Activated CD4-positive, alpha-beta T cell treated with anti-CD3 and anti-CD28 coated beads, Interleukin-2, amount 10 ng/mL, durations not matched to agents 24 days and 14 days (primary cell): Measurements from ENCODE around the gene TFDP1. TPM values are rescaled to one million over a fixed set of nuclear protein-coding genes. Genes with fewer than 3 reads are reported as not detected.
"Not testable (repeated sequence)": the region's sequence is repeated elsewhere in the genome, so short reads cannot be mapped to it uniquely, and the experiment has no call there.

Experiments
- DNase-seq: peaks from one replicate; pipeline ENCODE4 v3.0.0; 2022
- H3K27ac Mint-ChIP-seq: one replicate; pipeline ENCODE4 v1.8.0; 2022; ENCODE audit warnings: mild to moderate bottlenecking, mixed read lengths
- H3K27me3 Mint-ChIP-seq: one replicate; pipeline ENCODE4 v1.8.0; 2022; ENCODE audit warnings: mixed read lengths
- H3K36me3 Mint-ChIP-seq: one replicate; pipeline ENCODE4 v1.8.0; 2022; ENCODE audit warnings: low read depth, mild to moderate bottlenecking, mixed read lengths
- H3K4me1 Mint-ChIP-seq: one replicate; pipeline ENCODE4 v1.8.0; 2021; ENCODE audit warnings: mixed read lengths
- H3K4me3 Mint-ChIP-seq: one replicate; pipeline ENCODE4 v1.8.0; 2022; ENCODE audit warnings: mild to moderate bottlenecking, moderate library complexity, mixed read lengths
- H3K9me3 Mint-ChIP-seq: one replicate; pipeline ENCODE4 v1.8.0; 2021; ENCODE audit warnings: mixed read lengths
- intact Hi-C: fragments of 100-400 bp; cut with micrococcal nuclease; formaldehyde crosslinking; loops from one replicate; pipeline ENCODE4 v1.15.1; 2023
- total RNA-seq: library from RNA; stranded (reverse); gene quantifications from 2 replicates; pipeline ENCODE4 v1.2.3, GENCODE V29; 2022

Gene TFDP1
- total RNA-seq, 1 donor from 2014 or later, result 180 TPM

- intact Hi-C loops, result no loop called here
- DNase-seq, result no peak
- Mint-ChIP-seq H3K9me3 (no peaks in the 10 kb centered on the region), H3K4me1 (no peaks in the 10 kb centered on the region), H3K36me3 (peaks cover 2% of the 10 kb centered on the region), H3K4me3 (no peak overlapping the region), H3K27me3 (no peaks in the 10 kb centered on the region), H3K27ac (no peak overlapping the region)
Measured at GRCh38 chr13:113555141-113555540, 29.4 kb upstream of the TFDP1 start.

DNA sequence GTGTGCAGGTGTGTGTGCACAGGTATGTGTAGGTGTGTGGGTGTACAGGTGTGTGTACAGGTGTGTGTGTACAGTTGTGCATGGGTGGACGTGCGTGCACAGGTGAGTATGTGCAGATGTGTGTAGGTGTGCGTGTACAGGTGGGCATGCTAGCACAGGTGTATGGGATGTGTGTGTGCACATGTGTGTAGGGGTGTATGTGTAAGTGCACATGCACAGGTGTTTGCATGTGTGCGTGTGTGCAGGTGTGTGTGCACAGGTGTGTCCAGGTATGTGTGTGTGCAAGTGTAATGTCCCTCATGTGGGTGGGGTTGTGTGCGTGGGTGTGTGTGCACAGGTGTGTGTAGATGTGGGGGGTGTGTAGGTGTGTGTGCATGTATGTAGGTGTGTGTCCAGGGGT lies 27.5 kb upstream of the TFDP1 start:
- intact Hi-C loops, result no loop called here
- no peaks in the 10 kb centered on the region for H3K9me3 Mint-ChIP-seq
- H3K36me3 Mint-ChIP-seq, result peaks cover 2% of the 10 kb centered on the region
- no peak for DNase-seq
- no peaks in the 10 kb centered on the region for H3K4me1 Mint-ChIP-seq
- H3K27ac Mint-ChIP-seq, result no peak overlapping the region
- no peaks in the 10 kb centered on the region for H3K27me3 Mint-ChIP-seq
- no peak overlapping the region for H3K4me3 Mint-ChIP-seq

DNA sequence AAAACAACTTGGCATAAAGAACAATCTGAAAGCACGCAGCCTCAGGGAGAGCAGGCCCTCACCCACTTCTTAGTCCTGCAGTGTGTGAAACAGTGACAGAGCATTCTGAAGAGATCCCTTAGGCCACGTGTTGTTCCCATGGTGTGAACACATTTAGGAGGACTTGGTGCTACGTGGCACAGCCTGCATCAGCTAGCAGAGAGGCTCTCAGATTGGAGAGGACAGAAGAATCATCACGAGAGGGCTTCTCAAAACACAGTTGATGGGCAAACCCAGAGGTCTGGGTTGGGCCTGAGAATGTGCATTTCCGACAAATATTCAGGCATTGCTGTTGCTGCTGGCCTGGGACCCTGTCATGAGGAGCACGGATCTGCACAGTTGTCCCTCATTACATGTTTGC lies 26.1 kb upstream of the TFDP1 start:
- DNase-seq, result no peak
- peaks cover under 1% of the 10 kb centered on the region for H3K27me3 Mint-ChIP-seq
- H3K36me3 Mint-ChIP-seq, result no peaks in the 10 kb centered on the region
- no peak overlapping the region for H3K27ac Mint-ChIP-seq
- peaks cover 3% of the 10 kb centered on the region for H3K4me1 Mint-ChIP-seq
- no peak overlapping the region for H3K4me3 Mint-ChIP-seq
- intact Hi-C loops, result no loop called here
- no peaks in the 10 kb centered on the region for H3K9me3 Mint-ChIP-seq

- Mint-ChIP-seq H3K27ac (no peak overlapping the region), H3K27me3 (peaks cover 1% of the 10 kb centered on the region), H3K36me3 (no peaks in the 10 kb centered on the region), H3K4me1 (peaks cover 3% of the 10 kb centered on the region), H3K4me3 (no peak overlapping the region), H3K9me3 (no peaks in the 10 kb centered on the region)
- no peak for DNase-seq
- intact Hi-C loops, result no loop called here
Measured at GRCh38 chr13:113559061-113559460, 25.5 kb upstream of the TFDP1 start.

DNA sequence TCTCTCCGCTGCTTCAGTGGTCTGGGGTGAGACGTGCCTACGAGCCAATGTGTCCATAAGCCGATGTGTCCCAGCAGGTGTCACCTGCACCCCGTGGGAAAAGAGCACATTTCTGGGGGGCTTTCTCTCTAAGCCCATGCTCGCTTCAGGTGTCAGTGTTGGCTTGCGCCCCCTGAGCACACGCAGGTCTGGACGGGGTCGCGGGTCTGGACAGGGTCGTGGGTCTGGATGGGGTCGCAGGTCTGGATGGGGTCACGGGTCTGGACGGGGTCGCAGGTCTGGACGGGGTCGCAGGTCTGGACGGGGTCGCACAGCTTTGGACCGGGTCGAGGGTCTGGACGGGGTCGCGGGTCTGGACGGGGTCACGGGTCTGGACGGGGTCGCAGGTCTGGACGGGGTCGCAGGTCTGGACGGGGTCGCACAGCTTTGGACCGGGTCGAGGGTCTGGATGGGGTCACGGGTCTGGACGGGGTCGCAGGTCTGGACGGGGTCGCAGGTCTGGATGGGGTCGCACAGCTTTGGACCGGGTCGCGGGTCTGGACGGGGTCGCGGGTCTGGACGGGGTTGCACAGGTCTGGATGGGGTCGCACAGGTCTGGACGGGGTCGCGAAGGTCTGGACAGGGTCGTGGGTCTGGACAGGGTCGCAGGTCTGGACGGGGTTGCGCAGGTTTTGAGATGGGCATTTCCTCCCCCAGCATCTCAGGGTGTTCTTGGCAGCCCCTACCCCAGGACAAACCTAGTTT lies 24.5 kb upstream of the TFDP1 start:
- Mint-ChIP-seq H3K36me3 (no peaks in the 10 kb centered on the region), H3K9me3 (no peaks in the 10 kb centered on the region), H3K27me3 (peaks cover 1% of the 10 kb centered on the region), H3K4me3 (no peak overlapping the region), H3K4me1 (peaks cover 3% of the 10 kb centered on the region), H3K27ac (no peak overlapping the region)
- no peak for DNase-seq
- intact Hi-C loops, result no loop called here

- H3K4me1 Mint-ChIP-seq, result peaks cover 3% of the 10 kb centered on the region
- intact Hi-C loops, result no loop called here
Measured at GRCh38 chr13:113560645-113561416, 23.7 kb upstream of the TFDP1 start.

DNA sequence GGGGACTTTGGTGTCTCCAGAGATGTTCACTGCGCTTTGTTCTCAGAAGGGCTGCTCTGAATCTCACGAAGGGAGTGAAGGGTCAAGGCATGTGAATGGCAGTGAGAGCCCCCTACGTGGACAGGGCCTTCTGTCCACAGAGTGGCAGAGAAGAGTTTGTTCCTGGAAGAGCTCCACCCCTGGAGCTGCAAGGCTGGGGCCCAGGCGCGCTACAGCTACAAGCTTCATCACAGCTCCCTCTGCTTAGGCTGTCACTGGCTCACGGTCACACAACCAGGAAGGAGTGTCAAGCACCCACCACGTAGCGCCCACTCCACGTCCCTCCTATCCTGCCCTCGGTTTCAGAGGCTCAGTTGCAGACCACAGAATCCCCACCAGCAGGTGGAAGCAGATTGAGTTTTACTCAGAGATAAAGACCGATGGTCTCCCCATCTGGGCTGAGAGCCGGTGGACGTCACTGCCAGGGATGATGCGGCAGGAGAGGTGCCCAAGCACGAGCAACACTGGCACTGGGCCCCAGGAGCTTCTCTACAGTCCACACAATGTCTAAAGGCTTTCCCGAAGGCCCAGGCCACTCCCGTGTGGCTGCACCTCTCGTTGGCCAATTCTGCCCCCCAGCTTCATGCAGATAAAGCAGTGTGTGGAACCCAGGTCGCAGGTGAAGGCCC lies 23.0 kb upstream of the TFDP1 start:
- intact Hi-C loops, result no loop called here
- H3K4me3 Mint-ChIP-seq, result no peak overlapping the region
- no peaks in the 10 kb centered on the region for H3K36me3 Mint-ChIP-seq
- H3K27ac Mint-ChIP-seq, result no peak overlapping the region
- peaks cover 1% of the 10 kb centered on the region for H3K27me3 Mint-ChIP-seq
- no peak for DNase-seq
- peaks cover 3% of the 10 kb centered on the region for H3K4me1 Mint-ChIP-seq
- no peaks in the 10 kb centered on the region for H3K9me3 Mint-ChIP-seq

More at GRCh38 chr13:113560645-113561416, 23.7 kb upstream of the TFDP1 start:
- no peak for DNase-seq
- no peaks in the 10 kb centered on the region for H3K9me3 Mint-ChIP-seq
- peaks cover 1% of the 10 kb centered on the region for H3K27me3 Mint-ChIP-seq
- H3K27ac Mint-ChIP-seq, result no peak overlapping the region
- H3K36me3 Mint-ChIP-seq, result no peaks in the 10 kb centered on the region
- H3K4me3 Mint-ChIP-seq, result no peak overlapping the region

GRCh38 chr13:113562085-113562749 lies 22.3 kb upstream of the TFDP1 start:
- Mint-ChIP-seq H3K9me3 (no peaks in the 10 kb centered on the region), H3K36me3 (no peaks in the 10 kb centered on the region), H3K4me1 (peaks cover 3% of the 10 kb centered on the region), H3K27me3 (peaks cover 1% of the 10 kb centered on the region), H3K4me3 (no peak overlapping the region), H3K27ac (no peak overlapping the region)
- intact Hi-C loops, result no loop called here
- DNase-seq, result peak; percentile 80

- H3K9me3 Mint-ChIP-seq, result no peaks in the 10 kb centered on the region
- H3K4me3 Mint-ChIP-seq, result no peak overlapping the region
- DNase-seq, result no peak
- no peak overlapping the region for H3K27ac Mint-ChIP-seq
- intact Hi-C loops, result no loop called here
- H3K36me3 Mint-ChIP-seq, result no peaks in the 10 kb centered on the region
- H3K4me1 Mint-ChIP-seq, result peaks cover 3% of the 10 kb centered on the region
- H3K27me3 Mint-ChIP-seq, result peaks cover 1% of the 10 kb centered on the region
Measured at GRCh38 chr13:113562844-113563243, 21.7 kb upstream of the TFDP1 start.

DNA sequence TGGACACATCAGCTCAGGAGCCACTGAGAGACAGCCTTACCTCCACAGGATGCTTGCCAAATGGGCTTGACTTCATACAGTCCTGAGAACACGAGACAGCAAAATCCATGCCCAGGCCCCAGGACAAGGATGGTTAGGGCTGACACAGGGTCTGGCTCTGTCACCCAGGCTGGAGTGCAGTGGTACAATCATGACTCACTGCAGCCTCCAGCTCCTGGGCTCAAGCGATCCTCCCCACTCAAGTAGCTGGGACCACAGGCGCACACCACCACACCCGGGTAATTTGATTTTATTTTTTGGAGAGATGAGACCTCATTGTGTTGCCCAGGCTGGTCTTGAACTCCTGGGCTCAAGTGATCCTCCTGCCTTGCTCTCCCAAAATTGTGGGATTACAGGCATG lies 21.0 kb upstream of the TFDP1 start:
- intact Hi-C loops, result not testable (repeated sequence)

DNA sequence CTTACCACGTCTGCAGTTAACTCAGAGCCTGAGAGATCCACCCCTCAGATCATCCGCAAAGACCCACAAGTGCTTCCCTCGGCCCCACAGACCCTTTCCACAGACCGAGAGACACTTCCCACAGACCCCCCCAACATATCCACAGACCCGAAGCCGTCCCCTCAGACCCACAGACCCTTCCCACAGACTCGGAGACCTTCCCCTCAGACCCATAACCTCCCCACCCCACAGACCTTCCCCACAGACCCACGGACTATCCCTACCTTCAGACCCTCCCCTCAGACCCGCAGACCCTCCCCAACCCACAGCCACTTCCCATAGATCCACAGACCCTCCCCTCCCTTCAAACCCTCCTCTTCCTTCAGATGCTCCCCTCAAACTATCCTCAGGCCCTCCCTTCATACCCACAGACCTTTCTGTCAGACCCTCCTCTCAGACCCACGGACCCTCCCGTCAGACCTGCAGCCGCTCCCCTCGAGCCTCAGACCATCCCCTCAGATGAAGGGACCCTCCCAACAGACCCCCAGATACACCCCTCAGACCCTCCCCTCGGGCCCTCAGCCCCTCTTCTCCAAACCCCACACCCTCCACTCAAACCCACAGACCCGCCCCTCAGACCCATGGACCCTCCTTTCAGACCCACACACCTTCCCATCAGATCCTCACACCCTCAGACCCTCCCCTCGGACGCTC lies 20.1 kb upstream of the TFDP1 start:
- intact Hi-C loops, result no loop called here
- Mint-ChIP-seq H3K4me1 (peaks cover 3% of the 10 kb centered on the region), H3K27me3 (peaks cover 9% of the 10 kb centered on the region), H3K9me3 (no peaks in the 10 kb centered on the region), H3K27ac (no peak overlapping the region), H3K36me3 (no peaks in the 10 kb centered on the region), H3K4me3 (no peak overlapping the region)
- peak; percentile 51 for DNase-seq

More for the DNA sequence above, 21.0 kb upstream of the TFDP1 start:
- not testable (repeated sequence) for DNase-seq, H3K9me3 Mint-ChIP-seq, H3K27ac Mint-ChIP-seq, H3K4me1 Mint-ChIP-seq, H3K4me3 Mint-ChIP-seq, H3K27me3 Mint-ChIP-seq, H3K36me3 Mint-ChIP-seq

DNA sequence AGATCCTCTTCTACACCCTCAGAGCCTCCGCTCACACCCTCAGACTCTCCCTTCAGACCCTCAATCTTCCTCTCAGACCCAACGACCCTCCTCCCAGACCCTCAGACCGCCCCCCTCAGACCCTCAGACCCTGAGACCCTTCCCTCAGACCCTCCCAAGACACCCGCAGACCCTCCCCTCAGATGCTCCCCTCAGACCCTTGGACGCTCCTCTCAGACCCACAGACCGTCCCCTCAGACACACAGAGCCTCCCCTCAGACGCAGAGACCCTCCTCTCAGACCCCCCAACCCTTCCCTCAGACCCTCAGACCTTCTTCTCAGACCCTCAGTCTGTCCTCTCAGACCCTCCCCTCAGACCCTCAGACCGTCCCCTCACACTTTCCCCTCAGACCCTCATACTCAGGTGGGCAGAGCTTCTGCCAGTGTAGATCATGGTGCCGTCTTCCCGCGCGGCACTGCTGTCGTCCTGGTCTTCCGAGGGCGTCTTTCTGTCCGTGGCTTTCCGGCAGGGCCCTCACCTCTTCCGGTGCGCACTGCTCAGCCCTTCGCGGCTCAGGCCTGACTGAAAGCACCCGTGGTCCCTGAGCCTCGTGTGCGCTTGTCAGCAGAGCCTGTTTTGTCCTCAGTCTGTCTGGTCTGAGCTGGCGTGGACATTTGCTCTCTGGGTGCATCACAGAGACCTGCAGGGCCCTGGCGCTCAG lies 18.9 kb upstream of the TFDP1 start:
- peak; percentile 35 for DNase-seq
- intact Hi-C loops, result no loop called here

GRCh38 chr13:113566227-113566561 lies 18.4 kb upstream of the TFDP1 start:
- no peak overlapping the region for H3K27ac Mint-ChIP-seq
- peaks cover 3% of the 10 kb centered on the region for H3K4me1 Mint-ChIP-seq
- DNase-seq, result peak; percentile 18
- no peaks in the 10 kb centered on the region for H3K36me3 Mint-ChIP-seq
- H3K4me3 Mint-ChIP-seq, result no peak overlapping the region
- intact Hi-C loops, result no loop called here
- peaks cover 20% of the 10 kb centered on the region for H3K27me3 Mint-ChIP-seq
- no peaks in the 10 kb centered on the region for H3K9me3 Mint-ChIP-seq

More for the DNA sequence above, 18.9 kb upstream of the TFDP1 start:
- Mint-ChIP-seq H3K4me3 (no peak overlapping the region), H3K27me3 (peaks cover 18% of the 10 kb centered on the region), H3K27ac (no peak overlapping the region), H3K4me1 (peaks cover 3% of the 10 kb centered on the region), H3K9me3 (no peaks in the 10 kb centered on the region), H3K36me3 (no peaks in the 10 kb centered on the region)
